Measurements from ENCODE around the gene AFAP1. TPM values are rescaled to one million over a fixed set of nuclear protein-coding genes. Genes with fewer than 3 reads are reported as not detected.

Gene AFAP1
- polyA plus RNA-seq, 3 donors, result not detected

GRCh38 chr4:7867191-7867590, 72.5 kb downstream of the AFAP1 start:
- Histone ChIP-seq H3K9me3 (replicated peaks in 1 of 2; ENCODE audit: control insufficient read depth in 1 of 2, insufficient read depth in 1 of 2, low read length in 2 of 2) (peaks cover 0 to 5% of the 10 kb centered on the region in 2 donors), H2AFZ (ENCODE audit: insufficient read depth, low read depth, low read length, poor library complexity, severe bottlenecking) (no peak overlapping the region), H4K20me1 (ENCODE audit: insufficient read depth, low read length) (no peaks in the 10 kb centered on the region), H3K36me3 (replicated peaks in 1 of 2; ENCODE audit: control insufficient read depth in 1 of 2, insufficient read depth in 2 of 2, low read length in 2 of 2) (no peaks in the 10 kb centered on the region), H3K4me1 (ENCODE audit: control insufficient read depth in 1 of 2, insufficient read depth in 2 of 2, low read length in 2 of 2) (no peaks in the 10 kb centered on the region), H3K27me3 (ENCODE audit: control insufficient read depth in 2 of 2, insufficient read depth in 2 of 2, low read length in 2 of 2) (no peaks in the 10 kb centered on the region), H3K9ac (ENCODE audit: insufficient read depth, low read length, poor library complexity, severe bottlenecking) (no peak overlapping the region), H3K27ac (ENCODE audit: low read depth in 1 of 2, low read length in 2 of 2) (no peak overlapping the region), H3K4me3 (replicated peaks in 1 of 3; ENCODE audit: low read depth in 2 of 3, low read length in 3 of 3) (no peak overlapping the region), H3K4me2 (replicated peaks; ENCODE audit: extremely low read depth, low read length, poor library complexity, severe bottlenecking) (no peak overlapping the region), H3K79me2 (ENCODE audit: insufficient read depth, low read length) (no peaks in the 10 kb centered on the region)
- Mint-ChIP-seq H3K9me3 (peaks cover 0 to 5% (median 2%) of the 10 kb centered on the region in 7 donors), H3K4me3 (no peak overlapping the region), H3K4me1 (no peaks in the 10 kb centered on the region), H3K27ac (no peak overlapping the region), H3K36me3 (peaks cover 0 to 12% of the 10 kb centered on the region in 2 donors), H3K27me3 (ENCODE audit: low read depth in 3 of 3) (peaks cover 0 to 5% (median 4%) of the 10 kb centered on the region in 3 donors)
- no peak for DNase-seq
- no peak for TF ChIP-seq CTCF (IDR thresholded peaks at IDR 0.05)
- WGBS (ENCODE audit: insufficient coverage), result 100% methylated on average over 4 of the region's 7 CpGs
- intact Hi-C loops (cut with micrococcal nuclease), result no loop called here

- Histone ChIP-seq H4K20me1 (ENCODE audit: insufficient read depth, low read length) (no peaks in the 10 kb centered on the region), H3K9me3 (replicated peaks in 1 of 2; ENCODE audit: control insufficient read depth in 1 of 2, insufficient read depth in 1 of 2, low read length in 2 of 2) (peaks cover 0 to 5% of the 10 kb centered on the region in 2 donors), H3K36me3 (replicated peaks in 1 of 2; ENCODE audit: control insufficient read depth in 1 of 2, insufficient read depth in 2 of 2, low read length in 2 of 2) (no peaks in the 10 kb centered on the region), H3K9ac (ENCODE audit: insufficient read depth, low read length, poor library complexity, severe bottlenecking) (no peak overlapping the region), H2AFZ (ENCODE audit: insufficient read depth, low read depth, low read length, poor library complexity, severe bottlenecking) (no peak overlapping the region), H3K27me3 (ENCODE audit: control insufficient read depth in 2 of 2, insufficient read depth in 2 of 2, low read length in 2 of 2) (no peaks in the 10 kb centered on the region), H3K4me1 (ENCODE audit: control insufficient read depth in 1 of 2, insufficient read depth in 2 of 2, low read length in 2 of 2) (no peaks in the 10 kb centered on the region), H3K4me2 (replicated peaks; ENCODE audit: extremely low read depth, low read length, poor library complexity, severe bottlenecking) (no peak overlapping the region), H3K79me2 (ENCODE audit: insufficient read depth, low read length) (no peaks in the 10 kb centered on the region), H3K27ac (ENCODE audit: low read depth in 1 of 2, low read length in 2 of 2) (no peak overlapping the region), H3K4me3 (replicated peaks in 1 of 3; ENCODE audit: low read depth in 2 of 3, low read length in 3 of 3) (no peak overlapping the region)
- TF ChIP-seq CTCF (IDR thresholded peaks at IDR 0.05), result no peak
- 63% methylated on average over 1 of the region's 5 CpGs for WGBS (ENCODE audit: insufficient coverage)
- no peak overlapping the region for H3K4me3 Mint-ChIP-seq
- no peak overlapping the region for H3K27ac Mint-ChIP-seq
- no peak for DNase-seq
- H3K36me3 Mint-ChIP-seq, result peaks cover 0 to 13% of the 10 kb centered on the region in 2 donors
- no peaks in the 10 kb centered on the region for H3K4me1 Mint-ChIP-seq
- intact Hi-C loops (cut with micrococcal nuclease), result no loop called here
- peaks cover 2 to 11% (median 7%) of the 10 kb centered on the region in 3 donors for H3K27me3 Mint-ChIP-seq (ENCODE audit: low read depth in 3 of 3)
- peaks cover 0 to 4% (median 2%) of the 10 kb centered on the region in 7 donors for H3K9me3 Mint-ChIP-seq
Measured at GRCh38 chr4:7865533-7865932, 74.1 kb downstream of the AFAP1 start.
